SK-N-SH (cell line): ENCODE data around the gene TCHHL1. TPM values are rescaled to one million over a fixed set of nuclear protein-coding genes. Genes with fewer than 3 reads are reported as not detected.

Experiments used
- CTCF ChIA-PET: fragments of 300-600, 350-600 bp; formaldehyde crosslinking; extraction: SDS; loops from one replicate; lab custom pipeline; 2021; lab: Yijun Ruan, JAX
- POLR2A ChIA-PET: fragments of 350-600 bp; sonication (Branson Sonifier 250); formaldehyde crosslinking; extraction: SDS; loops from one replicate; lab custom pipeline; 2020; ENCODE audit warnings: antibody characterized with exemption, inconsistent platforms; lab: Yijun Ruan, JAX
- DNase-seq: peaks from one replicate; pipeline ENCODE4 v3.0.0; 2012
- H2AFZ ChIP-seq: fragments of 200-600 bp; sonication (generic); 2 replicates; pipeline ENCODE4 v1.8.1; 2016; ENCODE audit warnings: antibody characterized with exemption, mild to moderate bottlenecking, low read depth
- H3F3A ChIP-seq: fragments of 200-600 bp; sonication (generic); replicated peaks from 2 replicates; pipeline ENCODE3; 2016; ENCODE audit warnings: antibody characterized with exemption, mild to moderate bottlenecking; ENCODE audit not compliant: insufficient read depth
- H3K27ac ChIP-seq, 2 experiments: fragments of 200-500 bp in 1 of 2; fragments of 200-600 bp in 1 of 2; sonication (Bioruptor generic) in 1 of 2; sonication (generic), shearing (Covaris generic) in 1 of 2; 2 replicates each; pipeline versions ENCODE4 v1.5.1 to v1.6.1; 2014 to 2016; ENCODE audit warnings: low read depth in 2 of 2, inconsistent platforms in 1 of 2, low read length in 1 of 2, mild to moderate bottlenecking in 1 of 2, mixed read lengths in 1 of 2
- H3K27me3 ChIP-seq: fragments of 200-600 bp; sonication (generic), shearing (Covaris generic); 2 replicates; pipeline ENCODE4 v1.6.1; 2016; ENCODE audit warnings: mixed run types; ENCODE audit not compliant: insufficient read depth
- H3K36me3 ChIP-seq, 2 experiments: fragments of 200-500 bp in 1 of 2; fragments of 200-600 bp in 1 of 2; sonication (Bioruptor generic) in 1 of 2; sonication (generic) in 1 of 2; replicated peaks in 1 of 2; 2 replicates each; pipeline versions ENCODE3 to v1.5.1; 2014 to 2016; ENCODE audit warnings: low read length in 1 of 2, mild to moderate bottlenecking in 1 of 2; ENCODE audit not compliant: insufficient read depth in 2 of 2, control insufficient read depth in 1 of 2
- H3K4me1 ChIP-seq, 2 experiments: fragments of 200-500 bp in 1 of 2; fragments of 200-600 bp in 1 of 2; sonication (Bioruptor generic) in 1 of 2; sonication (generic), shearing (Covaris generic) in 1 of 2; 2 replicates each; pipeline versions ENCODE4 v1.5.1 to v1.6.1; 2014 to 2016; ENCODE audit warnings: low read depth in 1 of 2, low read length in 1 of 2, mixed run types in 1 of 2; ENCODE audit not compliant: insufficient read depth in 2 of 2, control insufficient read depth in 1 of 2
- H3K4me2 ChIP-seq: fragments of 200-600 bp; sonication (generic), shearing (Covaris generic); 2 replicates; pipeline ENCODE4 v1.6.1; 2017; ENCODE audit warnings: mixed run types
- H3K4me3 ChIP-seq, 2 experiments: fragments of 200-500 bp in 1 of 2; fragments of 200-600 bp in 1 of 2; sonication (Bioruptor generic) in 1 of 2; sonication (generic), shearing (Covaris generic) in 1 of 2; 2 replicates each; pipeline versions ENCODE4 v1.5.1 to v1.8.1; 2014 to 2016; ENCODE audit warnings: low read depth in 2 of 2, inconsistent platforms in 1 of 2, low read length in 1 of 2, mild to moderate bottlenecking in 1 of 2, mixed read lengths in 1 of 2, moderate library complexity in 1 of 2
- H3K79me2 ChIP-seq: fragments of 200-600 bp; sonication (generic); 2 replicates; pipeline ENCODE4 v1.8.1; 2017; ENCODE audit warnings: mild to moderate bottlenecking; ENCODE audit not compliant: insufficient read depth
- H3K9ac ChIP-seq: fragments of 200-600 bp; sonication (generic); 2 replicates; pipeline ENCODE4 v1.6.1; 2017; ENCODE audit warnings: mixed run types
- H3K9me2 ChIP-seq: fragments of 200-600 bp; sonication (generic); 2 replicates; pipeline ENCODE4 v1.6.1; 2017; ENCODE audit warnings: mixed run types
- H3K9me3 ChIP-seq: fragments of 200-600 bp; sonication (generic); 2 replicates; pipeline ENCODE4 v1.6.1; 2017; ENCODE audit warnings: mixed run types, mild to moderate bottlenecking, moderate library complexity
- H4K20me1 ChIP-seq: fragments of 200-600 bp; sonication (generic); 2 replicates; pipeline ENCODE4 v1.6.1; 2017; ENCODE audit warnings: mild to moderate bottlenecking, mixed run types; ENCODE audit not compliant: insufficient read depth
- CHD2 ChIP-seq: fragments of 150-350 bp; IDR thresholded peaks from 2 replicates; pipeline ENCODE4 v1.6.1; 2018; ENCODE audit warnings: low read length; ENCODE audit not compliant: partially characterized antibody
- FOXJ3 ChIP-seq: sonication (generic); formaldehyde crosslinking; IDR thresholded peaks from 2 replicates; pipeline ENCODE4 v1.5.1; 2020; ENCODE audit warnings: mild to moderate bottlenecking, missing genetic modification reagents
- GATA2 ChIP-seq: sonication (generic); formaldehyde crosslinking; IDR thresholded peaks from 2 replicates; pipeline ENCODE4 v1.5.0; 2020; ENCODE audit warnings: mild to moderate bottlenecking, missing genetic modification reagents
- IRF3 ChIP-seq: fragments of 150-350 bp; IDR thresholded peaks from 2 replicates; pipeline ENCODE4 v1.6.1; 2016; ENCODE audit warnings: mild to moderate bottlenecking, low read depth, low read length
- JUND ChIP-seq: IDR thresholded peaks from 2 replicates; pipeline ENCODE4 v1.4.0; 2012
- MAX ChIP-seq: IDR thresholded peaks from 2 replicates; pipeline ENCODE4 v1.4.0; 2012; ENCODE audit warnings: low read depth
- NFIC ChIP-seq: IDR thresholded peaks from 2 replicates; pipeline ENCODE4 v1.4.0; 2012; ENCODE audit warnings: borderline replicate concordance
- NRF1 ChIP-seq: IDR thresholded peaks from 2 replicates; pipeline ENCODE4 v1.6.1; 2012; ENCODE audit warnings: low read depth, mild to moderate bottlenecking, low read length
- PBX3 ChIP-seq: IDR thresholded peaks from 2 replicates; pipeline ENCODE4; 2012
- POLR2AphosphoS5 ChIP-seq: IDR thresholded peaks from 2 replicates; pipeline ENCODE4 v1.6.1; 2012; ENCODE audit warnings: low read depth, low read length
- RFX5 ChIP-seq: IDR thresholded peaks from 2 replicates; pipeline ENCODE4 v1.6.1; 2012; ENCODE audit warnings: mild to moderate bottlenecking, improper control_type of control experiment, low read length
- RXRA ChIP-seq: IDR thresholded peaks from 2 replicates; pipeline ENCODE4 v1.4.0; 2012; ENCODE audit warnings: low read depth, mild to moderate bottlenecking, borderline replicate concordance
- YY1 ChIP-seq: IDR thresholded peaks from 2 replicates; pipeline ENCODE4 v1.4.0; 2012; ENCODE audit warnings: low read depth, mild to moderate bottlenecking
- ZBTB33 ChIP-seq: IDR thresholded peaks from 2 replicates; pipeline ENCODE4 v1.4.0; 2012; ENCODE audit warnings: low read depth, borderline replicate concordance
- WGBS: methylation state at CpG from one replicate; pipeline ENCODE4 v1.1.6; 2017; ENCODE audit warnings: low lambda C conversion rate; 5-methylcytosine and 5-hydroxymethylcytosine counted together
- polyA plus RNA-seq, 3 experiments: library from polyadenylated mRNA; depleted of rRNA; stranded (reverse); fragments of >200 nt; gene quantifications; 2 replicates each; pipeline ENCODE4 v1.2.3, GENCODE V29; 2012

The TCHHL1 gene
- polyA plus RNA-seq, 1 of the 3 experiments (the other 2 are of a cell fraction) = not detected

- Histone ChIP-seq H3K79me2 (no peaks in the 10 kb centered on the region), H3K9me3 (no peaks in the 10 kb centered on the region), H3K4me1 (peaks cover 0 to 12% of the 10 kb centered on the region in 2 experiments; a peak in 1 of 4 replicates), H3K27me3 (peaks cover 78% of the 10 kb centered on the region), H2AFZ (no peak overlapping the region), H3K4me2 (peak overlapping the region; percentile 95; the same call in 1 of the 2 replicates), H3K4me3 (no peak overlapping the region), H4K20me1 (no peaks in the 10 kb centered on the region), H3K36me3 (no peaks in the 10 kb centered on the region), H3K27ac (no peak overlapping the region), H3F3A (peaks cover 2% of the 10 kb centered on the region), H3K9ac (no peak overlapping the region), H3K9me2 (no peaks in the 10 kb centered on the region)
- 14% methylated on average over 13 of the region's 13 CpGs for WGBS
- ChIA-PET POLR2A (no interaction called here), CTCF (no interaction called here)
- no peak for DNase-seq
- TF ChIP-seq RFX5 (no peak), IRF3 (no peak), CHD2 (no peak), JUND (no peak), ZBTB33 (no peak), GATA2 (CRISPR knock-in tag) (no peak), NRF1 (no peak), MAX (no peak), NFIC (no peak), POLR2AphosphoS5 (no peak), FOXJ3 (CRISPR knock-in tag) (no peak), PBX3 (no peak), YY1 (no peak), RXRA (no peak)
These were observed 24.1 kb upstream of the TCHHL1 start for GRCh38 chr1:152112885-152113432.
